OCI-LY7 (cell line): ENCODE measurements around the gene DERA.

Experiments
- EZH2phosphoT487 ChIP-seq: fragments of 200-600 bp; sonication (generic); IDR thresholded peaks from 2 replicates; pipeline ENCODE4 v1.6.1; 2018; ENCODE audit warnings: low read depth, borderline replicate concordance, mild to moderate bottlenecking, mixed run types, antibody characterized with exemption, low read length, moderate library complexity, mixed read lengths
- TF ChIP-seq, protein P1 (sequence below): fragments of 200-600 bp; sonication (generic); conservative IDR thresholded peaks from 2 replicates; pipeline ENCODE4 v1.5.1; 2014; ENCODE audit warnings: mild to moderate bottlenecking, antibody characterized with exemption, low read length, moderate library complexity, mixed read lengths

DNA sequence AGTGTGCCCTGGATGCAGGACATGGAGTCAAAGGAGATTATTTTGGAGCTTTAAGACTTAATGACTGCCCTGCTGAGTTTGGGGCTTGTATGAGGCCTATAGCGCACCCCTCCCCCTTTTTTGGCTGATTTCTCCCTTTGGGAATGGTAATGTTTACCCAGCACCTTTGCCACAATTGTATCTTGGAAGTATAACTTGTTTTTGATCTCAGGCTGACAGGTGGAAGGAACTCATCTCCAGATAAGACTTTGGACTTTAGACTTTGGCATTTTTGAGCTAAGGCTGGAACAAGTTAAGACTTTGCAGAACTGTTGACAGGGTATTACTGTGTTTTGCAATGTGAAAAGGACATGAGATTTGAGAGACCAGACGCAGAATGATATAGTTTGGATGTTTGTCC, 110.5 kb downstream of the DERA start:
- TF ChIP-seq, protein P1, sequence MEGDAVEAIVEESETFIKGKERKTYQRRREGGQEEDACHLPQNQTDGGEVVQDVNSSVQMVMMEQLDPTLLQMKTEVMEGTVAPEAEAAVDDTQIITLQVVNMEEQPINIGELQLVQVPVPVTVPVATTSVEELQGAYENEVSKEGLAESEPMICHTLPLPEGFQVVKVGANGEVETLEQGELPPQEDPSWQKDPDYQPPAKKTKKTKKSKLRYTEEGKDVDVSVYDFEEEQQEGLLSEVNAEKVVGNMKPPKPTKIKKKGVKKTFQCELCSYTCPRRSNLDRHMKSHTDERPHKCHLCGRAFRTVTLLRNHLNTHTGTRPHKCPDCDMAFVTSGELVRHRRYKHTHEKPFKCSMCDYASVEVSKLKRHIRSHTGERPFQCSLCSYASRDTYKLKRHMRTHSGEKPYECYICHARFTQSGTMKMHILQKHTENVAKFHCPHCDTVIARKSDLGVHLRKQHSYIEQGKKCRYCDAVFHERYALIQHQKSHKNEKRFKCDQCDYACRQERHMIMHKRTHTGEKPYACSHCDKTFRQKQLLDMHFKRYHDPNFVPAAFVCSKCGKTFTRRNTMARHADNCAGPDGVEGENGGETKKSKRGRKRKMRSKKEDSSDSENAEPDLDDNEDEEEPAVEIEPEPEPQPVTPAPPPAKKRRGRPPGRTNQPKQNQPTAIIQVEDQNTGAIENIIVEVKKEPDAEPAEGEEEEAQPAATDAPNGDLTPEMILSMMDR = no peak
- no peak for TF ChIP-seq EZH2phosphoT487
